Suprapubic skin (tissue), 4 donors: ENCODE measurements around the gene SELENBP1.

Experiments
- EP300 ChIP-seq: sonication (generic); formaldehyde crosslinking; IDR thresholded peaks from one replicate; pipeline ENCODE4 v1.6.1; 2017; ENCODE audit warnings: antibody characterized with exemption
- POLR2A ChIP-seq, 2 donors: fragments of 450-650 bp; IDR thresholded peaks; one replicate each; pipeline ENCODE4 v1.6.1; 2017; ENCODE audit warnings: antibody characterized with exemption in 2 of 2, mild to moderate bottlenecking in 2 of 2, moderate library complexity in 2 of 2
- POLR2AphosphoS5 ChIP-seq, 3 donors: sonication (generic); formaldehyde crosslinking; IDR thresholded peaks; one replicate each; pipeline ENCODE4 v1.6.1; 2017; ENCODE audit warnings: antibody characterized with exemption in 3 of 3
- TF ChIP-seq, protein P1 (sequence below), 2 donors: fragments of 200-600 bp in 1 of 2; fragments of 450-650 bp in 1 of 2; sonication (generic) in 1 of 2; IDR thresholded peaks; one replicate each; pipeline ENCODE4 v1.5.1; 2016 to 2019; ENCODE audit warnings: antibody characterized with exemption in 2 of 2, mild to moderate bottlenecking in 1 of 2, moderate library complexity in 1 of 2

GRCh38 chr1:151327903-151328674, 44.4 kb downstream of the SELENBP1 start:
- TF ChIP-seq, protein P1, sequence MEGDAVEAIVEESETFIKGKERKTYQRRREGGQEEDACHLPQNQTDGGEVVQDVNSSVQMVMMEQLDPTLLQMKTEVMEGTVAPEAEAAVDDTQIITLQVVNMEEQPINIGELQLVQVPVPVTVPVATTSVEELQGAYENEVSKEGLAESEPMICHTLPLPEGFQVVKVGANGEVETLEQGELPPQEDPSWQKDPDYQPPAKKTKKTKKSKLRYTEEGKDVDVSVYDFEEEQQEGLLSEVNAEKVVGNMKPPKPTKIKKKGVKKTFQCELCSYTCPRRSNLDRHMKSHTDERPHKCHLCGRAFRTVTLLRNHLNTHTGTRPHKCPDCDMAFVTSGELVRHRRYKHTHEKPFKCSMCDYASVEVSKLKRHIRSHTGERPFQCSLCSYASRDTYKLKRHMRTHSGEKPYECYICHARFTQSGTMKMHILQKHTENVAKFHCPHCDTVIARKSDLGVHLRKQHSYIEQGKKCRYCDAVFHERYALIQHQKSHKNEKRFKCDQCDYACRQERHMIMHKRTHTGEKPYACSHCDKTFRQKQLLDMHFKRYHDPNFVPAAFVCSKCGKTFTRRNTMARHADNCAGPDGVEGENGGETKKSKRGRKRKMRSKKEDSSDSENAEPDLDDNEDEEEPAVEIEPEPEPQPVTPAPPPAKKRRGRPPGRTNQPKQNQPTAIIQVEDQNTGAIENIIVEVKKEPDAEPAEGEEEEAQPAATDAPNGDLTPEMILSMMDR (IDR thresholded peaks at IDR 0.05), result no peak
- no peak for TF ChIP-seq POLR2A (IDR thresholded peaks at IDR 0.05)
- TF ChIP-seq POLR2AphosphoS5 (IDR thresholded peaks at IDR 0.05), result no peak
- no peak for TF ChIP-seq EP300
